ENCODE data around the gene SEC24C.
"Not testable (repeated sequence)": the region's sequence is repeated elsewhere in the genome, so short reads cannot be mapped to it uniquely, and the experiment has no call there.

The SEC24C gene

GRCh38 chr10:73731588-73732375, 12.4 kb upstream of the SEC24C start:
- FAIRE-seq (no peak), DNase-seq (ENCODE audit: low spot score) (no peak)

- FAIRE-seq = no peak
- DNase-seq (ENCODE audit: low spot score) = no peak
Measured at GRCh38 chr10:73732426-73732825, 11.7 kb upstream of the SEC24C start.

GRCh38 chr10:73732931-73733623, 11.1 kb upstream of the SEC24C start:
- no peak for DNase-seq (ENCODE audit: low spot score)

GRCh38 chr10:73734028-73734720, 10.0 kb upstream of the SEC24C start:
- DNase-seq (ENCODE audit: low spot score) (no peak), FAIRE-seq (no peak)

More at GRCh38 chr10:73732931-73733623, 11.1 kb upstream of the SEC24C start:
- FAIRE-seq = no peak

GRCh38 chr10:73734796-73735305, 9.3 kb upstream of the SEC24C start:
- FAIRE-seq (no peak), DNase-seq (ENCODE audit: low spot score) (no peak)

GRCh38 chr10:73740501-73741254, 3.5 kb upstream of the SEC24C start:
- FAIRE-seq; DNase-seq (ENCODE audit: low spot score): not testable (repeated sequence)

GRCh38 chr10:73742454-73742734, 1.8 kb upstream of the SEC24C start:
- DNase-seq (ENCODE audit: low spot score) (no peak), FAIRE-seq (no peak)

- no peak for DNase-seq (ENCODE audit: low spot score)
- no peak for FAIRE-seq
Measured at GRCh38 chr10:73743327-73743904, 756 bp upstream of the SEC24C start.

GRCh38 chr10:73744664-73744975, 448 bp downstream of the SEC24C start:
- DNase-seq (ENCODE audit: low spot score) (peak; percentile 20), FAIRE-seq (no peak)

- FAIRE-seq (no peak), DNase-seq (ENCODE audit: low spot score) (no peak)
Measured at GRCh38 chr10:73746721-73747120, 2.5 kb downstream of the SEC24C start.

- no peak for DNase-seq (ENCODE audit: low spot score)
- no peak for FAIRE-seq
Measured at GRCh38 chr10:73750819-73751218, 6.6 kb downstream of the SEC24C start.

- no peak for FAIRE-seq
- no peak for DNase-seq (ENCODE audit: low spot score)
Measured at GRCh38 chr10:73756183-73756582, 12.0 kb downstream of the SEC24C start.

- FAIRE-seq (no peak), DNase-seq (ENCODE audit: low spot score) (no peak)
Measured at GRCh38 chr10:73758704-73759511, 14.7 kb downstream of the SEC24C start.

GRCh38 chr10:73759512-73760115, 15.4 kb downstream of the SEC24C start:
- DNase-seq (ENCODE audit: low spot score) = no peak
- no peak for FAIRE-seq

GRCh38 chr10:73761781-73762180, 17.6 kb downstream of the SEC24C start:
- FAIRE-seq = no peak
- DNase-seq (ENCODE audit: low spot score) = no peak

GRCh38 chr10:73762915-73763314, 18.7 kb downstream of the SEC24C start:
- FAIRE-seq (no peak), DNase-seq (ENCODE audit: low spot score) (peak; percentile 49)

- no peak for FAIRE-seq
- no peak for DNase-seq (ENCODE audit: low spot score)
Measured at GRCh38 chr10:73763343-73763742, 19.2 kb downstream of the SEC24C start.

GRCh38 chr10:73765066-73765465, 20.9 kb downstream of the SEC24C start:
- no peak for FAIRE-seq
- no peak for DNase-seq (ENCODE audit: low spot score)

GRCh38 chr10:73768881-73769280, 24.7 kb downstream of the SEC24C start:
- no peak for FAIRE-seq

GRCh38 chr10:73769396-73769795, 25.2 kb downstream of the SEC24C start:
- no peak for FAIRE-seq
- DNase-seq (ENCODE audit: low spot score) = no peak

More at GRCh38 chr10:73768881-73769280, 24.7 kb downstream of the SEC24C start:
- DNase-seq (ENCODE audit: low spot score) = no peak

Data from RCC 7860 (cell line).